ENCODE results near the gene DCAF16. TPM values are rescaled to one million over a fixed set of nuclear protein-coding genes. Genes with fewer than 3 reads are reported as not detected.

DCAF16 gene
- total RNA-seq, 1 experiment from 2014 or later, result 65.7 TPM

DNA sequence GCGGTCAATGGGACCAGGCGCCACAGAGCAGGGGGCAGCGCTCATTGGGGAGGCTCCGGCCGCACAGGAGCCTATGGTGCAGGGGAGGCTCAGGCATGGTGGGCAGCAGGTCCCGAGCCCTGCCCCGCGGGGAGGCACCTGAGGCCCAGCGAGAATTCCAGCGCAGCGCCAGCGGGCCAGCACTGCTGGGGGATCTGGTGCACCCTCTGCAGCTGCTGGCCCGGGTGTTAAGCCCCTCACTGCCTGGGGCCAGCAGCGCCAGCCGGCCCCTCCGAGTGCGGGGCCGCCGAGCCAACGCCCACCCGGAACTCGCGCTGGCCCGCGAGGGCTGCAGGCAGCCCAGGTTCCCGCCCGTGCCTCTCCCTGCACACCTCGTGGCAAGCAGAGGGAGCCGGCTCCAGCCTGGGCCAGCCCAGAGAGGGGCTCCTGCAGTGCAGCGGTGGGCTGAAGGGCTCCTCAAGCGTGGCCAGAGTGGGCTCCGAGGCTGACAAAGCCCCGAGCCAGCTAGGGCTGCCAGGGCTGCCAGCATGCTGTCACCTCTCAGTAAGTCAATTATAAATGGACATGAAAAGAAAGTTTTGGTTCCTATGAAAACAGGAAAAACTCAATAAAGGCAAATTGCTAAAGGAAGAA is 43.6 kb downstream of the DCAF16 start:
- H3K4me3 ChIP-seq (replicated peaks in 1 of 2; ENCODE audit: low read depth in 1 of 2, low read length in 2 of 2), result no peak overlapping the region
- H3K36me3 ChIP-seq (ENCODE audit: control insufficient read depth in 1 of 2, insufficient read depth in 2 of 2, low read length in 2 of 2), result no peaks in the 10 kb centered on the region
- CTCF ChIA-PET, result no interaction called here
- H3K79me2 ChIP-seq (ENCODE audit: insufficient read depth, low read length), result no peaks in the 10 kb centered on the region
- TF ChIP-seq ZNF274 (IDR thresholded peaks at IDR 0.05; ENCODE audit: low read depth, low read length) (no peak), ATF3 (IDR thresholded peaks at IDR 0.05) (no peak), POLR2A (IDR thresholded peaks at IDR 0.05; ENCODE audit: borderline replicate concordance, extremely low read depth, insufficient read depth, insufficient read length) (no peak), EZH2 (IDR thresholded peaks at IDR 0.05) (no peak), POLR2AphosphoS5 (IDR thresholded peaks at IDR 0.05; ENCODE audit: low read depth, low read length) (no peak), ELF1 (IDR thresholded peaks at IDR 0.05; ENCODE audit: borderline replicate concordance, low read depth) (no peak), EGR1 (IDR thresholded peaks at IDR 0.05; ENCODE audit: low read depth) (no peak), FOSL1 (IDR thresholded peaks at IDR 0.05; ENCODE audit: low read depth) (no peak), MAX (IDR thresholded peaks at IDR 0.05) (no peak)
- TF ChIP-seq, protein P1, sequence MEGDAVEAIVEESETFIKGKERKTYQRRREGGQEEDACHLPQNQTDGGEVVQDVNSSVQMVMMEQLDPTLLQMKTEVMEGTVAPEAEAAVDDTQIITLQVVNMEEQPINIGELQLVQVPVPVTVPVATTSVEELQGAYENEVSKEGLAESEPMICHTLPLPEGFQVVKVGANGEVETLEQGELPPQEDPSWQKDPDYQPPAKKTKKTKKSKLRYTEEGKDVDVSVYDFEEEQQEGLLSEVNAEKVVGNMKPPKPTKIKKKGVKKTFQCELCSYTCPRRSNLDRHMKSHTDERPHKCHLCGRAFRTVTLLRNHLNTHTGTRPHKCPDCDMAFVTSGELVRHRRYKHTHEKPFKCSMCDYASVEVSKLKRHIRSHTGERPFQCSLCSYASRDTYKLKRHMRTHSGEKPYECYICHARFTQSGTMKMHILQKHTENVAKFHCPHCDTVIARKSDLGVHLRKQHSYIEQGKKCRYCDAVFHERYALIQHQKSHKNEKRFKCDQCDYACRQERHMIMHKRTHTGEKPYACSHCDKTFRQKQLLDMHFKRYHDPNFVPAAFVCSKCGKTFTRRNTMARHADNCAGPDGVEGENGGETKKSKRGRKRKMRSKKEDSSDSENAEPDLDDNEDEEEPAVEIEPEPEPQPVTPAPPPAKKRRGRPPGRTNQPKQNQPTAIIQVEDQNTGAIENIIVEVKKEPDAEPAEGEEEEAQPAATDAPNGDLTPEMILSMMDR (IDR thresholded peaks at IDR 0.05 in 2 of 3, conservative IDR thresholded peaks at IDR 0.05 in 1 of 3; ENCODE audit: borderline replicate concordance in 1 of 3, insufficient read depth in 1 of 3, low read depth in 2 of 3, low read length in 2 of 3), result no peak
- TF ChIP-seq, protein P2, sequence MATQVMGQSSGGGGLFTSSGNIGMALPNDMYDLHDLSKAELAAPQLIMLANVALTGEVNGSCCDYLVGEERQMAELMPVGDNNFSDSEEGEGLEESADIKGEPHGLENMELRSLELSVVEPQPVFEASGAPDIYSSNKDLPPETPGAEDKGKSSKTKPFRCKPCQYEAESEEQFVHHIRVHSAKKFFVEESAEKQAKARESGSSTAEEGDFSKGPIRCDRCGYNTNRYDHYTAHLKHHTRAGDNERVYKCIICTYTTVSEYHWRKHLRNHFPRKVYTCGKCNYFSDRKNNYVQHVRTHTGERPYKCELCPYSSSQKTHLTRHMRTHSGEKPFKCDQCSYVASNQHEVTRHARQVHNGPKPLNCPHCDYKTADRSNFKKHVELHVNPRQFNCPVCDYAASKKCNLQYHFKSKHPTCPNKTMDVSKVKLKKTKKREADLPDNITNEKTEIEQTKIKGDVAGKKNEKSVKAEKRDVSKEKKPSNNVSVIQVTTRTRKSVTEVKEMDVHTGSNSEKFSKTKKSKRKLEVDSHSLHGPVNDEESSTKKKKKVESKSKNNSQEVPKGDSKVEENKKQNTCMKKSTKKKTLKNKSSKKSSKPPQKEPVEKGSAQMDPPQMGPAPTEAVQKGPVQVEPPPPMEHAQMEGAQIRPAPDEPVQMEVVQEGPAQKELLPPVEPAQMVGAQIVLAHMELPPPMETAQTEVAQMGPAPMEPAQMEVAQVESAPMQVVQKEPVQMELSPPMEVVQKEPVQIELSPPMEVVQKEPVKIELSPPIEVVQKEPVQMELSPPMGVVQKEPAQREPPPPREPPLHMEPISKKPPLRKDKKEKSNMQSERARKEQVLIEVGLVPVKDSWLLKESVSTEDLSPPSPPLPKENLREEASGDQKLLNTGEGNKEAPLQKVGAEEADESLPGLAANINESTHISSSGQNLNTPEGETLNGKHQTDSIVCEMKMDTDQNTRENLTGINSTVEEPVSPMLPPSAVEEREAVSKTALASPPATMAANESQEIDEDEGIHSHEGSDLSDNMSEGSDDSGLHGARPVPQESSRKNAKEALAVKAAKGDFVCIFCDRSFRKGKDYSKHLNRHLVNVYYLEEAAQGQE (IDR thresholded peaks at IDR 0.05; ENCODE audit: low read depth), result no peak
- POLR2A ChIA-PET, result no interaction called here
- no peaks in the 10 kb centered on the region for H3K4me1 ChIP-seq (ENCODE audit: control insufficient read depth in 1 of 2, insufficient read depth in 2 of 2, low read length in 2 of 2)
- no peak overlapping the region for H2AFZ ChIP-seq (ENCODE audit: low read depth, low read length, poor library complexity, severe bottlenecking)
- RAD21 ChIA-PET (ENCODE audit: low non-redundant PET in 1 of 2, low total read pairs in 2 of 2, uncharacterized antibody in 2 of 2, unreplicated experiment in 2 of 2), result no interaction called here
- no peak for ATAC-seq
- BruUV-seq (replicated peaks), result no TSS peak
- no peak for DNase-seq (ENCODE audit: low read depth, low spot score)
- H3K9ac ChIP-seq (ENCODE audit: low read length), result no peak overlapping the region
- H3K4me2 ChIP-seq (ENCODE audit: low read length), result no peak overlapping the region
- no peaks in the 10 kb centered on the region for H3K9me3 ChIP-seq (ENCODE audit: control insufficient read depth in 1 of 2, insufficient read depth in 1 of 2, low read depth in 1 of 2, low read length in 2 of 2)
- H3K9me2 ChIP-seq (ENCODE audit: insufficient read depth), result no peaks in the 10 kb centered on the region
- intact Hi-C loops (cut with micrococcal nuclease), result no loop called here
- no peaks in the 10 kb centered on the region for H4K20me1 ChIP-seq (ENCODE audit: insufficient read depth)
- H3K27ac ChIP-seq (ENCODE audit: low read depth, low read length), result no peak overlapping the region
- no peaks in the 10 kb centered on the region for H3K27me3 ChIP-seq (ENCODE audit: insufficient read depth, low read length)
